ENCODE results near the gene KCNQ2.

- no peak for TF ChIP-seq CTCF (IDR thresholded peaks at IDR 0.05; ENCODE audit: low read length)
- TF ChIP-seq EZH2 (IDR thresholded peaks at IDR 0.05; ENCODE audit: borderline replicate concordance, low read length), result no peak
Observed at GRCh38 chr20:63497138-63497945, 24.9 kb upstream of the KCNQ2 start.
